BJ (cell line): ENCODE data around the gene LGALS3BP. TPM values are rescaled to one million over a fixed set of nuclear protein-coding genes. Genes with fewer than 3 reads are reported as not detected.

ENCODE experiments used
- CTCF ChIA-PET: fragments of 350-600 bp; formaldehyde crosslinking; extraction: SDS; loops from one replicate; lab custom pipeline; 2021; ENCODE audit warnings: antibody characterized with exemption, inconsistent platforms; lab: Yijun Ruan, JAX
- POLR2A ChIA-PET: fragments of 300-600 bp; sonication (Branson Sonifier 250); formaldehyde crosslinking; extraction: SDS; loops from one replicate; lab custom pipeline; 2021; ENCODE audit warnings: antibody characterized with exemption; lab: Charles Lee
- DNase-seq: peaks from one replicate; pipeline ENCODE4 v3.0.0-alpha.2; 2011; ENCODE audit warnings: low read depth
- H3K27me3 ChIP-seq: 2 replicates; pipeline ENCODE4 v1.6.0; 2011; ENCODE audit warnings: low read length; ENCODE audit not compliant: control insufficient read depth, insufficient read depth
- H3K36me3 ChIP-seq: 2 replicates; pipeline ENCODE4 v1.5.1; 2011; ENCODE audit warnings: low read length; ENCODE audit not compliant: control insufficient read depth, insufficient read depth
- H3K4me3 ChIP-seq: 2 replicates; pipeline ENCODE4 v1.5.1; 2011; ENCODE audit warnings: low read depth, mild to moderate bottlenecking, control low read depth, low read length
- CTCF ChIP-seq: IDR thresholded peaks from 2 replicates; pipeline ENCODE4 v1.5.1; 2011; ENCODE audit warnings: low read depth, mild to moderate bottlenecking, control low read depth, inconsistent platforms, low read length, moderate library complexity; ENCODE audit not compliant: insufficient read depth
- polyA plus RNA-seq: library from polyadenylated mRNA; depleted of rRNA; stranded (reverse); fragments of >200 nt; gene quantifications from 2 replicates; pipeline ENCODE4 v1.2.3, GENCODE V29; 2011; rRNA removed

The LGALS3BP gene
- polyA plus RNA-seq, 1 experiment: 102 TPM

- ChIA-PET CTCF (no interaction called here), POLR2A (interaction anchor here (0.7 kb wide), 1 partner anchor 56 kb away, joined by 4 read pairs; no protein-coding TSS in a partner anchor)
- no peaks in the 10 kb centered on the region for H3K27me3 ChIP-seq
- H3K4me3 ChIP-seq: peak overlapping the region; percentile 89
- TF ChIP-seq CTCF: no peak
- H3K36me3 ChIP-seq: no peaks in the 10 kb centered on the region; the same call in 1 of the 2 replicates
- DNase-seq: no peak
These were observed 55.1 kb downstream of the LGALS3BP start for GRCh38 chr17:78924481-78925151.

GRCh38 chr17:78923660-78924453 is 55.9 kb downstream of the LGALS3BP start:
- no peaks in the 10 kb centered on the region for H3K27me3 ChIP-seq
- peak overlapping the region; percentile 89 for H3K4me3 ChIP-seq
- ChIA-PET POLR2A (interaction anchor here (0.7 to 1.1 kb wide), 2 partner anchors 10 to 55 kb away, joined by 3 to 4 read pairs; no protein-coding TSS in a partner anchor), CTCF (no interaction called here)
- TF ChIP-seq CTCF: no peak
- DNase-seq: no peak
- no peaks in the 10 kb centered on the region; the same call in 1 of the 2 replicates for H3K36me3 ChIP-seq

GRCh38 chr17:78922816-78923498 is 56.8 kb downstream of the LGALS3BP start:
- no peaks in the 10 kb centered on the region for H3K27me3 ChIP-seq
- CTCF ChIA-PET: interaction anchor here (0.9 to 1.1 kb wide), 2 partner anchors 13 to 33 kb away, joined by 3 read pairs; no protein-coding TSS in a partner anchor
- TF ChIP-seq CTCF: no peak
- H3K4me3 ChIP-seq: peak overlapping the region; percentile 89
- peaks cover 2% of the 10 kb centered on the region for H3K36me3 ChIP-seq
- no peak for DNase-seq
- POLR2A ChIA-PET: interaction anchor here (1.1 kb wide), 1 partner anchor 11 kb away, joined by 3 read pairs; no protein-coding TSS in a partner anchor

GRCh38 chr17:78921437-78921971 is 58.2 kb downstream of the LGALS3BP start:
- POLR2A ChIA-PET: interaction anchor here (0.6 kb wide), 2 partner anchors 44 to 88 kb away, joined by 9 to 13 read pairs; partner anchors contain the start of gene CANT1
- no peak overlapping the region for H3K4me3 ChIP-seq
- no peaks in the 10 kb centered on the region for H3K27me3 ChIP-seq
- DNase-seq: no peak
- no peak for TF ChIP-seq CTCF
- CTCF ChIA-PET: interaction anchor here (0.7 to 1.4 kb wide), 4 partner anchors 12 to 56 kb away, joined by 3 read pairs; no protein-coding TSS in a partner anchor
- H3K36me3 ChIP-seq: peaks cover 2% of the 10 kb centered on the region

Other genes starting within 250 kb of the LGALS3BP start
- 9.3 and 12.8 TPM in 2 replicates for gene CYTH1, start 197.7 kb downstream of the LGALS3BP start, polyA plus RNA-seq
- gene USP36, start 139.1 kb downstream of the LGALS3BP start, polyA plus RNA-seq: 17.0 and 22.1 TPM in 2 replicates
- gene CEP295NL, start 76.7 kb downstream of the LGALS3BP start, polyA plus RNA-seq: 0.13 and 0.15 TPM in 2 replicates
- gene TIMP2, start 54.5 kb downstream of the LGALS3BP start, polyA plus RNA-seq: 319 and 361 TPM in 2 replicates
- gene CANT1, start 29.8 kb upstream of the LGALS3BP start, polyA plus RNA-seq: 58.7 and 83.5 TPM in 2 replicates
- gene C1QTNF1, start 44.2 kb upstream of the LGALS3BP start, polyA plus RNA-seq: 13.8 and 20.7 TPM in 2 replicates
- 4.7 and 7.4 TPM in 2 replicates for gene ENGASE, start 94.9 kb upstream of the LGALS3BP start, polyA plus RNA-seq